Measurements from ENCODE around the gene RTN4RL1. TPM values are rescaled to one million over a fixed set of nuclear protein-coding genes. Genes with fewer than 3 reads are reported as not detected.

The RTN4RL1 gene
- polyA plus RNA-seq, 1 donor, result 2.9 TPM

DNA sequence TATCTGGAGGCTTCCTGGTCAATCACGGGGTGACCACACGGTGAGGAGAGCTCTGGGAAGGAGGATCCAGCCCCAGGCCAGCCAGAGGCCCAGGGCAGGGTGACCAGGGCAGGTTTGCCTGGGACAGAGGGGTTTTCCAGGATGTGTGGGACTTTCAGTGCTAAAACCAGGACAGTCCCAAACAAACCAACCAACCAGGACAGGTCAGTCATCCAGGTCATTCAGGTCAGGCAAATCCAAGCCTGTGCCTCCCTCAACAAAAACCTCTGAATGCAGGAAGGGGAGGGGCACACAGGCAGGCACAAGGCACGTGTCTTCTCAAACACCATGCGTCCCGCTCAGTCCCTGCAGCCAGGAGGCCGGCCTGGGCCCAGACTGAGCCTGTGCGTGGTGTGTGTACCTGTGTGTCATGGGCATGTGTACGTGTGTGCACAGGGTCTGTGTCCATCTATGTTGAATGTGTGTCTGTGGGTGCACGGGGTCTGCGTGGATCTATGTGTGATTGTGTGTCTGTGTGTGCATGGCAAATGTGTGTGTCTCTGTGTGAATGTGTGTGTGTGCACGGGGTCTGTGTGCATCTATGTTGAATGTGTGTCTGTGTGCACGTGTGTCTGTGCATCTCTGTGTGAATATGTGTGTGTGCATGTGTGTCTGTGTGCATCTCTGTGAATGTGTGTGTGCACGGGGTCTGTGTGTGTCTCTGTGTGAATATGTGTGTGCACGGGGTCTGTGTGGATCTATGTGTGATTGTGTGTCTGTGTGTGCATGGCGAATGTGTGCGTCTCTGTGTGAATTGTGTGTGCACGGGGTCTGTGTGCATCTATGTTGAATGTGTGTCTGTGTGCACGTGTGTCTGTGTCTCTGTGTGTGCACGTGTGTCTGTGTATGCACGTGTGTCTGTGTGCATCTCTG, 78.9 kb downstream of the RTN4RL1 start:
- no peak for DNase-seq

- DNase-seq, result no peak
These were observed 79.5 kb downstream of the RTN4RL1 start for GRCh38 chr17:1945621-1946020.

DNA sequence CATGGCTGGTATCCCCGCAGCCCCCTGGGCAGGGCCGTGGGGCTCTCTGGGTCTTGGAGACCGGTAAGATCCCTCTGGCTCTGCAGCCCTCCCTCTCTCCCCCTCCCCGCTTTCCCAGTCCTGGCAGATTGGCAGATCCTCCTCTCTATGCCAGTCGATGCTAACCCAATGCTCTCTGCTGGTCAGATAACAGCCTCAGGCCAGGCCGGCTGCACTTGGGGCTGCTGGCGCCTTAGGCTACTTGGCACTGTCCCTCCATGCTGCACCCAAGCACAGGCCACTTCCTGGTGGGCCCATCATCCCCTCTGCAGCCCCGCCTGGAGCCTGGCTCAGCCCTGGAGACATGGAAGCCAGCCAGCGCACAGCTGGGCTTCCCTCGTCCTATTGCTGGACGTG, 81.7 kb downstream of the RTN4RL1 start:
- no peak for DNase-seq

DNA sequence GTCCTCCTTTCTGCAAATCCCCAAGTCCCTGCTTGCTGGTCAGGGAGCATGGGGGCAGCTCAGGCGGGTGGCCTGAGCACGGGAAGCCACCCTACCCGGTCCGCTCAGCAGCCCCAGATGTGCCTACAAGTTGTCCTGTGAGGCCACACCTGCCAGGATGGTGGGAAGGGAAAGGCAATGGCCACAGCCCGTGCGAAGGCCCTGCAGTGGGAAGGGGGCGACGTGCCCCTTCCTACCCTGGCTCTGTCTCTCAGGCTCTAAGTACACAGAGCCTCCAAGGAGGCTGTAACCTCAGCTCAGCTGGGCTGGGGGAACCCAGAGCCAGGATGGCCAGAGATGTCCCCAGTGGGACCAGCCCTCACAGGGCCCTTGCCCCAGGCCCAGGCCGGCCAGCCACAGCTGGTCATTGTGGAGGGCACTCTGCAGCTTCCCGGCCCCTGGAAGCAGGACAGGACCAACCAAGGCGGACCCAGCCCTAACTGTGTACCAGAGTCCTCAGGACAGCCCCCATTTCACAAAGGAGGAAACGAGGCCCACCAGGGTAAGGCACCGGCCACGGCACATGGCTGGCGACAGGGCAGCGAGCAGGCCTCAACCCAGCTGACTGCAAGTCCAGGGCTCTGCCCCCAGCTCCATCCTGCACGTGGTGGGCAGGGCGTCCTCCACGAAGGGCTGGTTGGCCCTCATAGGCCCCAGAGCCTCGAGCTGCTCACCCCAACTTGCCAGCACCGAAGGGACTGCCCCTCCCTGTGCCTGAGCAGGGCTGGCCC, 82.3 kb downstream of the RTN4RL1 start:
- DNase-seq, result no peak

- DNase-seq, result no peak
These were observed 83.1 kb downstream of the RTN4RL1 start for GRCh38 chr17:1942066-1942365.

GRCh38 chr17:1941272-1942065, 83.7 kb downstream of the RTN4RL1 start:
- no peak for DNase-seq

DNA sequence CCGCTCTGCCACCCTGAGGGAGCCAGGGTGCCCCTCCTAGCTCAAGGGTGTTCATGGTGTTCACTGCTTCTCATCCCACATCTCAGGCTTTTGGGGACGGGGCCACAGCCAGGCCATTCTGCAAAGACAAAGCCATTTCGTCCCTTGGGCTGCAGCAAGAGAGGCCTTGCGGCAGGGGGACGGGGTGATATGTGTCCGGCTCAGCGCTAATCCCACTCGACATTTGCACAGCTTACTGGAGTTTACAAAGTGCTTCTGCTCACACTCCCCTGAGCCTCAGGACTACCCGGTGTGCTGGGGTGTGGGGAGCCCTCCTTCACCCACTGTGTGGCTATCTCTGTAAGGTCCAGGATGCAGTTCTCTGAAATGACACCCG, 84.3 kb downstream of the RTN4RL1 start:
- DNase-seq, result no peak

GRCh38 chr17:1939981-1940809, 84.9 kb downstream of the RTN4RL1 start:
- DNase-seq, result peak; percentile 54

DNA sequence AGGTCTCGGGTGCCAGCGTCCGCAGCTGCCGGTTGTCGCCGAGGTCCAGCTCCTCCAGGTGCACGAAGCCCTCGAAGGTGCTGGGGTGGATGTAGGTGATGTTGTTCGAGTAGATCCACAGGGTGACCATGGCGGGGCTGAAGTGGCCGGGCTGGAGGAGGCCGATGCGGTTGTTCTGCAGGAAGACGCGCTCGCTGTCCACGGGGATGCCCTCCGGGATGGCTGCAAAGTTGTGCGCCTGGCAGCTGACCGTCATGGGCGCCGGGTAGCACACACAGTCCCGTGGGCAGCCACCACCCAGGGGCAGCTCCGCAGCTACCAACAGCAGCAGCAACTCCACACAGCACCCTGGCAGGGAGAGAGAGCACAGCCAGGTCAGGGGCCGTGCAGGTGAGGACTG, 87.7 kb downstream of the RTN4RL1 start:
- DNase-seq, result no peak

DNA sequence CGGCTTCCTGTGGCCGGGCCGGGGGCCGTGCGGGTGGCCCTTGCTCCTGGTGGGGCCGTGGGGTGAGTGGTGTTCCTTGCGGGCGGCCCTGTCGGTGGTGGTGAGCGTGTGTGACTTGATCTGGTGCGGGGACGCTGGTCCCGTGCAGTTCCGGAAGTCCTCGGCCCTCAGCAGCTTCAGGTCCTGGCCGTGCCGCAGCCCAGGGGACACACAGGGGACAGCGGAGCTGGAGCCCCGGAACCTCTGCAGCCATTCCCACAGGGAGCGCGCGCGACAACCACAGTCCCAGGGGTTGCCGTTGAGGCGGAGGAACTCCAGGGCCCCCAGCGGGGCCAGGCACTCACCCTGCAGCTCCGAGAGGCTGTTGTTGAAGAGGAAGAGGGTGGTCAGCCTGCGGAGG, 88.4 kb downstream of the RTN4RL1 start:
- DNase-seq, result no peak

GRCh38 chr17:1934901-1935300, 90.2 kb downstream of the RTN4RL1 start:
- DNase-seq, result no peak

GRCh38 chr17:1933875-1934715, 91.0 kb downstream of the RTN4RL1 start:
- DNase-seq, result no peak

- DNase-seq, result peak; percentile 56
These were observed 93.1 kb downstream of the RTN4RL1 start for GRCh38 chr17:1931844-1932579.

DNA sequence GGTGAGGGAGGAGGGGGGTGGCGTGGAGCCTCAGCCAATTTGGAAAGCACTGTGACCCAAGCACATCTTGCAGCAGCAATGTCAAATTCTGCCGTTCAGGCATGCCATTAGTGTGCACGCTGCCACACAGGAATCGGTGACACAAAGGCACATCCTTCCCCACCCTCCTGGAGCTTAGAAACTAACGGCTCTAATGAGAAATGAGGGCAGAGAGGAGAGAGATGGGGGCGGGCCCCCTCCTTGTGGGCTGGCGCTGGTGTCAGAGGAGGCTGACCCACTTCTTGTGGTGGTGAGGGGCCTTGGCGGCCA, 94.8 kb downstream of the RTN4RL1 start:
- no peak for DNase-seq

DNA sequence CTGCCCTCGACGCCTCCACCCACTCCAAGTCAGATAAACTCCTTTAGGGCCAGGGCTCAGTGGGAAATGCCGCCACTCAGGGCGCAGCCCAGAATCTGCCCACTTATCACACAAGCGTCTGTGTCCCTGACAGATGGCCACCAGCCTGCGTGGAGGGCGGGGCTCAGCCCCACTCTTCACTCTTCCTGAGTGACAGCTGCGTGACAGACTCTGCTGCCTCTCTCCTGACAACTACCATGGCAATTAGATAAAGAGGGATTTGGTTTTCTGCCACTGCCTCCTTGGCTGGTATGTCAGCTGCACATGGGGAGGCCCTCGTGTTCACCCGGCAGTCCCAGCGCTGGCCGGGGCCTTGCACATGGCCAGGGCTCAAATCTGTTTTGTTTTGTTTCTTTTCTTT, 96.2 kb downstream of the RTN4RL1 start:
- no peak for DNase-seq

DNA sequence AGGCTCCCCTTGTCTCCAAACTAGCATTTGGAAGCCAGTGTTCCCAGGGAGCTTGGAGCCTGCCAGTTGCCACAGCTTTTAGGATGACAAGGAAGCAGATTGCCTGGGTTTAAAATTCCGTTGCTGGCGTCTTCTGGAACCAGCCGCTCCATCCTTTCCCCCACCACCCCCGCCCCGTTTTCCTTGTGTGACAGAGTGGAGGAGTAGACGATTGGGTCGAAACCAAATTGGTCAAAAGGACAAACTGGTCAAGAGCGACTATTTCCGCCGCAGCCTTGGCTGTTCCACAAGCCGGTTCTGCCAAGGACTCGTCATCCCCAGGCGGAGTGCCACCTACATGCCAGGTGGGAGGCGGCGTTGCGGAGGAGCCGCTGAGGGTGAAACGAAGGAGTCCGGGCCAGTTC, 104.2 kb downstream of the RTN4RL1 start:
- DNase-seq, result no peak

DNA sequence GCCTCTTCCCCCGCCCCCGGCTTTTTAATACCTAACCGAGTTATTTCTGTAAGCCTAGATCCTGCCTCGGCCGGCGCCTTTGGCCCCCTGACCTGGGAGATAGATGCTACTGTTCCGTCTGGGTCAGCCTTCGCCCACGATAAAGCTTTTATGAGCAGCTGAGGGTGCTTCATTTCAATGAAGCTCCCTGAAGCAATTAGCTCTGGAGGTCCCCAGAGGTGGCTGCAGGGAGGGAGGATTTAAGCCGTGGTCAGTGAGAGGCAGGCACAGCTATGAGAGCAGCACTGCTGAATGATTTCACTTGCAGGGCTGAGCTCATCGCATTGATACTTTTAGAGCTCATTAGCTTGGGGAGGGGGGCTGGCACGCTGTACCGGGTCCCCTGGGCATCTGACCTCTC, 105.9 kb downstream of the RTN4RL1 start:
- DNase-seq, result no peak

DNA sequence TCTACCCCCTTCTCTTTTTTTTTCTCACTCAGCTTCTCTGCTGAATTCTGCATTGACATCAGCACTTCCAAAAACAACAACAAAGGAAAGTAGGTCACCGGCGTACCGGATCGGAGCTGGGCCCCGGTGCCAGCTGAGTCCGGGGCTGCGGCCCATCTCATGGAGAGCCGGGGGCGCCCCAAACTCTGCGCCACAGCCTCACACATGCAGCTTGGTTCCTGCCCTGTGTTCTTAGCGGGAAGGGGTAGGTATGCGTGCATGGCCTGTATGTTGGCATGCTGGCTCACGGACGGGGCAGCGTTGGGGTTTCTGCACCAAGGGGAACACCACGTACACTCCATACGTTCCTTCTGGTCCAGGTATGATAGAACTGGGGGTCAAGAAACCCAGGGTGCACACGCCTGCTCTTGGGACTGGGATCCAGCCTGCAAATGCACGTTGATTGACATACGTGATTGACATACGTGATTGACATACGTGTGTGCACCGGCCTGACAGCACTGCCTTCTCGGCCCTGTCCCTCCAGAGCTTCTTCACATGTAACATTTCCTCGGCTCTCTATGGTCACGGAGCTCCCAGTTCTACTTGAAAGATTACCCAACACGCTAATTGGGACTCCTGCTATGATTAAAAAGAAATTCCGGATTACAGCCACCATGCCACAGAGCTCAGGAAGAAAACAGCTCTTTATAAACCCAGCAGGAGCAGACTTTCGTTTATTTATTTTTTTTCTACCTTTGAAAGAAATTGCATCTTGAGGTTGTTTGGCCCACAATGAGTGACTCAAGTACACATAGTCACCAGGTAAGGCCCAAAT, 106.6 kb downstream of the RTN4RL1 start:
- no peak for DNase-seq

GRCh38 chr17:1916963-1917715, 108.0 kb downstream of the RTN4RL1 start:
- DNase-seq, result no peak
